Stimulated activated CD8-positive, alpha-beta memory T cell treated with anti-CD3 and anti-CD28 coated beads, Interleukin-15, amount 100 ng/mL, for 24 hours (primary cell): ENCODE results near the gene APC.
"Not testable (repeated sequence)": the region's sequence is repeated elsewhere in the genome, so short reads cannot be mapped to it uniquely, and the experiment has no call there.

ENCODE experiments used
- DNase-seq: peaks from one replicate; pipeline ENCODE4 v3.0.0-alpha.2; 2020; ENCODE audit warnings: low read depth

APC gene

GRCh38 chr5:112857866-112858265 is 120.2 kb downstream of the APC start:
- no peak for DNase-seq

DNA sequence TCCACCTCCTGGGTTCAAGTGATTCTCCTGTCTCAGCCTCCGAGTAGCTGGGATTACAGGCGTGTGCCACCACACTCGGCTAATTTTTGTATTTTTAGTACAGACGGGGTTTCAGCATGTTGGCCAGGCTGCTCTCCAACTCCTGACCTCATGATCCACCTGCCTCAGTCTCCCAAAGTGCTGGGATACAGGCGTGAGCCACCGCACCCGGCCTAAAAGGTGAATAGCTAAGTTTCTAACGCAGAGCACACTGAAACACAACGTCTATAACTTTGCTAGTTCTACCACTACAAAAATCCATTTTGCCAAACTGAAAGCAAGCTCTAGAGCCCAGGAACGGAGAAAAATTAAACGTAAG is 122.9 kb downstream of the APC start:
- not testable (repeated sequence) for DNase-seq

DNA sequence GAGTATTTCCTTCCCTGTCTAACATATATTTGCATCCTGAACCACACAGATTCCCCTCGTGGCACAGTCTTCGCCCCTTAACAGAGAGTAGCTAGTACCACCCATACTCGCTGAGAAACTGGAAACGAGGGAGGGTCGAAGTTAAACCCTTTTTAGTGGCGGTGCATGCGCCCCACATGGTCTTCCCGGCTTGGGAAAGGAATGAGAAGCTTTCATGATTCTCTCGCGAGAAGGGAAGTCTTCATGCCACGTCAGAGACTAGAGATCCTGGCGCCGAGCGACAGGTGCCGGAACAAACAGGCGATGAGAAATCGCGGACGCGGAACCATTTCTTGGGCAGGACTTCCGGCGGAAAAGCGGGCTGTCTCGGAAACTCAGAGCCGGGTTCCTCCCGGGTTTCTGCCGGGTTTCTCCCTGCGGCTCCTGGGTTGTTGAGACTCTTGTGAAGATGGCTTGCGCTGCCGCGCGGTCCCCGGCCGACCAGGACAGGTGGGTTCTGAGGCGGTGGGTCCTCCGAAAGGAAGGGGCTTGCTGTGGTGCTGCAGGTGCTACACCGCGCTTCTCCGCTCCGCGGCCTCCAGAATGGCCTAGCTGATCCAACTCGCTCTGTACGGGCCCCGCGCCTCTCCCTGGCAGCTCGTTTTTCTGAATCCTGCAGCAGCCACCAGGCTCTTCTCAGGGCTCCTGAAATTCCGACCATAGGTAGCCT is 123.4 kb downstream of the APC start, which contains the start of gene SRP19:
SRP19 (plus strand) TSS at position 359 of the 709 bp plus-strand sequence; CDS start at position 449, 90 bp downstream.
- DNase-seq = peak; percentile 65

- no peak for DNase-seq
Observed at GRCh38 chr5:112861638-112861985, 123.9 kb downstream of the APC start.

- DNase-seq = no peak
Observed at GRCh38 chr5:112862085-112862484, 124.4 kb downstream of the APC start.

DNA sequence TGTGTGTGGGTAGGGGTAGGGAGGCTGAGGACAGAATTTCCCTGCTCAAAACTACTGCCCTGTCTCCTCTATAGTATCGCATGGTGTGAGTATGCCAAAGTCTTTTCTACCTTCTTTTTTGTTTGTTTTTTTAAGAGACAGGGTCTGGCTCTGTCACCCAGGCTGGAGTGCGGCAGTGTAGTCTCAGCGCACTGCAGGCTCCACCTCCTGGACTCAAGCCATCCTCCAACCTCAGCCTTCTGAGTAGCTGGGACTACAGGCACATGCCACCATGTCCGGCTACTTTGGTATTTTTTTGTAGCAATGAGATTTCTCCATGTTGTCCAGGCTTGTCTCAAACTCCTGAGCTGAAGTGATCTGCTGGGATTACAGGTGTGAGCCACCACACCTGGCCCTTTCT is 125.9 kb downstream of the APC start:
- DNase-seq = no peak

- no peak for DNase-seq
Observed at GRCh38 chr5:112865128-112865527, 127.4 kb downstream of the APC start.

- no peak for DNase-seq
Observed at GRCh38 chr5:112866739-112867138, 129.1 kb downstream of the APC start.

DNA sequence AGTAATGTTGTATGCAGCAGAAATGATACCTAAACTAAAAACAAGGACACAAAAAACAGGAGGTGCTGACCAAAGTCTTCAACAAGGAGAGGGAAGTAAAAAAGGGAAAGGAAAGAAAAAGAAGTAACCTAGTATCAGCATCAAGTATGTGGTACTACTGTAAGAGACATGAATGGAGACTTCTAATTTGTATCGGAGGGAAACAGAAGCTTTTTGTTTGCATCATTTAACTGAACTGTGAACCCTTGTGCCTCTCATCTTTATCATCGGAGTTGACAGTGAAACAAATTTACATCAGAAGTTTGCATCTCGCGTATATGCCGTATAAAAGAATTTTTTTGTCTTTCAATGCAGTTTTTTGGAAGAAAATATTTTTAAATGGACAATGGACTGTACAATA is 129.7 kb downstream of the APC start:
- no peak for DNase-seq

GRCh38 chr5:112869948-112870347 is 132.3 kb downstream of the APC start:
- no peak for DNase-seq

- no peak for DNase-seq
Observed at GRCh38 chr5:112870966-112871365, 133.3 kb downstream of the APC start.

DNA sequence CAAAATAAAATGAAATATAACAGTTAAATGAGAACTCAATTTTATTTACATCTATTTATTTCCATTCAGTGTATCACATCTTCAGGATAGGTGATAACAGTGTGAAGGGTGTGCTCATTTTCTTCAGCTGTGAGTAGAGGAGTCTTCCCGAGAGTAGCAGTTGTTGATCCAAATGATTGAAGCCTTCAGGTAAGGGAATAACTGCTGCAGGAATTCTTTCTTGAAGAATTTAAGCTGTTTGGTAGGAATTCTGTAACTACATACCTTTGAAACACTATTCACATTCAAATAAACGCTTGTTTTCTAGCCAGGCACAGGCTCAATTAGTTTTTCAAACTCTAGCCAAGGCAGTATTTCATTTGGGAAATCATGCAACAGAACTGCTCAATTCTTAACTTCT is 138.7 kb downstream of the APC start:
- no peak for DNase-seq

- no peak for DNase-seq
Observed at GRCh38 chr5:112878101-112878500, 140.4 kb downstream of the APC start.

DNA sequence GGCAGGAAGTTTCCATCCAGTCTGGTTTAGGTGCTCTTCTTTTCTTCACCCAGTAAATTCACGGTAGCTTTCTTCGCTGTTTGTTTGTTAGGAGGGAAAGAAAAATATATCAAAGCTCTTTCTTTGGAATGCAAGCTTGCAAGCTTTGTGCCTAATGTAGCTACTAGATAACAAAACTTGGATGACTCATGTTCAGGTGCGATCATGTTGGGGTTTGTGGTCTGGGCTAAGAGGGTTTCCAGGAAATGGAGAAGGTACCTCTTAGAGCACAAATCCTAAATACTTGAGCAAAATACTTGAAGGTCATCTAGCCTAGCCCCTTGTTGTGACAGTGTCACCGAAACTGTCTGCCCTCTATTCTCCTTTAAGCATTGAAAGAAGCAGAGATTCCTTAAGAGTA is 141.1 kb downstream of the APC start:
- DNase-seq = no peak

GRCh38 chr5:112880219-112880964 is 142.7 kb downstream of the APC start:
- DNase-seq = no peak

DNA sequence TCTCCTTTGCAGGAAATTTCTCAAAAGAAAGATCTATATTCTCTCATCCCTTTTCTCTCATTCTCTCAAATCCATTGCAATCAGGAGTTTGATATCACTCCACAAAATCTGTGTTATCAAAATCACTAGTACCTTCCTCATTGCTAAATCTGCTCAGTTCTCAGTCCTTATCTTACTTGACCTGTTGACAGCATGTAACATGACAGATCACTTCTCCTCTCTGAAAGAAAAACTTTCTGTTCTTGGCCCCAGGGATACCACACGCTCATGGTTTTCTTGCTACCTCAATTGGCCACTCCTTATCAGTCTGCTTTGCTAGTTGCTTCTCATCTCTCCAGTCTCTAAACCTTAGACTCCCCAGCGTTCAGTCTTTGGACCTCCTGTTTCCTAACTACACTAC is 145.5 kb downstream of the APC start:
- no peak for DNase-seq

DNA sequence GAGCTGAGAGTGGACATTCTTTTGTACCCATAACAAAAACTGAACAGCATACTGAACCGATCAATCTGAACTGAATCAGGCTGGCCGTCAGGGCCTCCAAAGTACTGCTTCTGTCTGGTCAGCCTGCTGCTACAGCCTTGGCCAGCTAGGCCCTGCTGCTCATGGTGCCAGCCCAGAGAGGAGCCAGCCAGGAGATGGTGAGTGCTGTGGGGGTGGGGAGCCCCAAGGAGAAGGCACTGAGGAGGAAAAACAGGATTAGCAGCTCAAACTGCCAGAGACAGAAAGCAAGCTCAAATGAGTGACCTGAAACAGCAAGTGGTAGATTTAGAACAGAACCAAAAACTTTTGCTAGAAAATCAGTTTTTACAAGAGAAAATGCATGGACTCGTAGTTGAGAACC is 147.3 kb downstream of the APC start:
- no peak for DNase-seq

- DNase-seq = no peak
Observed at GRCh38 chr5:112886975-112887374, 149.3 kb downstream of the APC start.

DNA sequence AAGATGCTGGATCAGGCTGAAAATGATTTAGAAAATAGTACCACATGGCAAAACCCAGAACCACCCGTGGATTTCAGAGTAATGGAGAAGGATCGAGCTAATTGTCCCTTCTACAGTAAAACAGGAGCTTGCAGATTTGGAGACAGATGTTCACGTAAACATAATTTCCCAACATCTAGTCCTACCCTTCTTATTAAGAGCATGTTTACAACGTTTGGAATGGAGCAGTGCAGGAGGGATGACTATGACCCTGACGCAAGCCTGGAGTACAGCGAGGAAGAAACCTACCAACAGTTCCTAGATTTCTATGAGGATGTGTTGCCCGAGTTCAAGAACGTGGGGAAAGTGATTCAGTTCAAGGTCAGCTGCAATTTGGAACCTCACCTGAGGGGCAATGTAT is 154.4 kb downstream of the APC start:
- not testable (repeated sequence) for DNase-seq

DNA sequence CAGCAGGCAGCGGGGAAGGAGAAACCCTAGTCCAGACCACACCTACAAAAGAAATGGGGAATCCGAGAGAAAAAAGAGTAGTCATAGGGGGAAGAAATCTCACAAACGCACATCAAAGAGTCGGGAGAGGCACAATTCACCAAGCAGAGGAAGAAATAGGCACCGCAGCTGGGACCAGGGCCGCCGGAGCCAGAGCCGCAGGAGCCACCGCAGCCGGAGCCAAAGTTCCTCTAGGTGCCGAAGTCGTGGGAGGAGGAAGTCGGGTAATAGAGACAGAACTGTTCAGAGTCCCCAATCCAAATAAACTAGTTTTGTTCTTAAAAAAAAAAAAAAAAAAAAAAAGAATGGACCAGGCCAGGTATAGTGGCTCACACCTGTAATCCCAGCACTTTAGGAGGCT is 155.1 kb downstream of the APC start:
- no peak for DNase-seq

DNA sequence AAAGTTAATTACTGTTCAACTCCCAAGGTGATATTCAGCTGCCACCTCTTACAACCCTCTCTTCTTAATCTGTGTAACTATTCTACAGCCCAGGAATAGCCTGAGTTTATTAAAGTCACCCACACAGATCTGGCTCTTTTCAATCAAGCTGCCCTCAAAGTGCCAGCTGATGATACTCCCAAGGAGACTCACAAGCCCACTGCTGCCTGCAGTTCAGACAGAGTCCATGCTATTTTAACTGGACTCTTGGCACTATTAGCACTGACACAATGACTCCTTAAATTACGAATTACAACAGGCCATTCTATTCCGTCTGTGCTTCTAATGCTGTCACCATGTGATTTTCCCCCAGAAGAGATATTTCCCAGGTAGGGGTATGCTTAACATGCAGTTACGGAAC is 158.0 kb downstream of the APC start:
- DNase-seq = no peak
